NCI-H510A (cell line): ENCODE measurements around the gene TBC1D2B.
"Not testable (repeated sequence)": the region's sequence is repeated elsewhere in the genome, so short reads cannot be mapped to it uniquely, and the experiment has no call there.

Source experiments
- DNase-seq: peaks from one replicate; lab custom pipeline; 2025; lab: John Stamatoyannopoulos, UW

Gene TBC1D2B

DNA sequence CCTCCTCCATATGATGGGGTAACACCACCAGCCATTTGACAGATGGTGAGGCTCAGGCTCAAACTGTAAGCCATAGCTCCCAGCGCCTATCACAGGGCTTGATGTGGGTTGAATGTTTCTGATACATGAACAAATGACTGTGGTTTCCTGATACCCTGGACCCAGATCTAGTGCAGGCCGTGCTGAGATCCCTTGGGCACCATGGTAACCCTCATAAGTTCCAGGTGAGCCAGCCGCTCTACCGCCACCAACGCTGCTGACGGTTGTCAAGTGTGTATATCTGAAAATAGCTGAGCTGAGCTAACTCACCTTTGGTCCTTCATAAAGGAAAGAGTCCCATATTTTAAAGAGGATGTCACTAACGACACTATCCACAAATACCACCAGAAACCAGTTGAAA is 74.5 kb downstream of the TBC1D2B start:
- no peak for DNase-seq

DNA sequence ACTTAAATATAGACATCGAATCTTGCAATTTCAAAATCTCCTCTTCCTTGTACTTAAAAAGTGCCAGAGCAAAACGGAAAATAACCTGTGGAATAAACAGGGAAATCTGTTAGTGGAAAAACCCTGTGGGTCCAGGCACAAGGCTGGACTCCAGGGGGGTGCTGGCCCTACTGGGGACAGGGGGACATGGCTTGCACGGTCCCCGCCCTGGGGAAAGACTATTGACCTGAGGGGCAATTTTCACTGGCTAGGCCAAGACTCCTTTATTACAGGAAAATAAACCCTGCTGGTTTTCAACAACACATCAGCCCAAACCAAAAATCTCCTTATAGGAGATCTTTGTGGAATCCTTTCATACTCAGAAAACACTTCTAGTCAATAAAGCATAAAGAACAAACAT is 75.9 kb downstream of the TBC1D2B start:
- no peak for DNase-seq

DNA sequence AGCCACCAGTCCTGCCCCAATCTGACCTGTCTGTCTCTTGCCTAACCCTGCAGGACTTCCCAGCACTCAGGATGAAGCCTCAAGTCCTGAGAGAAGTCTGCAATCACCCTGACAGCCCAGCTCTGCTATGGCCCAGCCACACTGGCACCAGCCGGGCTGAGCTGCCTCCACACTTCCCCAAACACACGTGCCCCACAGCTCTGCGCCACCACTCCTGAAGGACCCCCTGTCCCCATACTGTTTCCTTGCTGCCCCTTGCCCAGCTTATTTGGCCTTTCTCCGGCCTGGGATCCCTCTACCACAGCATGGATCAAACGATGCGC is 76.6 kb downstream of the TBC1D2B start:
- no peak for DNase-seq

DNA sequence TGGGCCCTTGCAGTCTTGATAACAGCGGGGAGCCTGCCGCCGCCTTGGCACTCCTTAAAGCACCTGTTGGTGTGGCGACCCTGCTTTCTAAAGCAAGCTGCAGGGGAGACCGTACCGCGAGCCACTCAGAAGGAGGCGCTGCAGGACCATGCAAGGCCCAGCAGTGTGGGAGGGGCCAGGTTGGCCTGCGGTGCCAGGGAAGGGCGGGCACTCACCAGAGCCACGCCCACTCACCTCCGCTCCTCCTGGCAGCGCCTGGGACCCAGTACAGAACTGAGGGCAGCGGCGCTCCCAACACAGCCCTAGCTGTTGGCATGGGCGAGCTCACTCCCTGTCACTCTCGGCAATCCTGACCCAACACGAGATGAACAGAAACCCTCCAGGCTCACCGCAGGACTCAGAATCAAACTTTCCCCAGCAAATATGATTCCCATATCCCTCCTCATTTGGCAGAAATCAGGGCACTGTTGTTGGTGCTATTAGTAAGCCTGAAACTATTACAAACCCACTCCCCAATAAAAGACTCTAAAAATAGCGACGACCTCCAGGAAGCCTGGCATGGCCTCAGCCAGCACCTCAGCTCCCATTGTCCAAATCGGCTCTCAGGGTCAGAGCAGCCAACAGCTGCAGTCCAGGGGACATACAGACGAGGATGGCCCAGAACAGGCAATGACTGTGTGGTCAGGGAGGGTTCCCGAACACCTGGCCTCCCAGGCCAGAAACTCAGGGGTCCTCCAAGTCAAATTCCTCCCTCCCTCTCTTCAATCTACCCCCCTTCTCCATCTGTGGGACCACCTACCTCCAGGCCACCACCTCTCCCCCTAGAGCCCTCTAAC is 77.2 kb downstream of the TBC1D2B start:
- no peak for DNase-seq

DNA sequence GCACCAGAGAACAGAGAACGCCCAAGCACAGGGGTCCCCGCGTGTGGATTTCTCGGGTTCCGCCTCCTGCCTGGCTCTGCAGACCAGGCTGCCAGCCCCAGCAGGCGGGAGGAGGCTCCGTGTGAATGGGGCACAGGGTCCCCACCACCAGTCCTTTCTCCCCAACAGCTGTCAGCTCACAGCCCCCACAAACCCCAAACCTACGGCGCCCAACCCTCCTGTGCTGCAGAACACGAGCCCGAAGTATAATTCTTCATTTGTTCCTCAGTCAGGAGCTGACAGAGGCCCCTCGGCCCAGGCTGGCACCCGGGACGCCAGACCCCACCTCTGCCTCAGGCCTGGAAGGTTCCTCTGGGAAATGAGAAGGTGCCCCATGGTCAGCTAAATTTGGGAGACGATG is 78.0 kb downstream of the TBC1D2B start:
- DNase-seq: no peak

DNA sequence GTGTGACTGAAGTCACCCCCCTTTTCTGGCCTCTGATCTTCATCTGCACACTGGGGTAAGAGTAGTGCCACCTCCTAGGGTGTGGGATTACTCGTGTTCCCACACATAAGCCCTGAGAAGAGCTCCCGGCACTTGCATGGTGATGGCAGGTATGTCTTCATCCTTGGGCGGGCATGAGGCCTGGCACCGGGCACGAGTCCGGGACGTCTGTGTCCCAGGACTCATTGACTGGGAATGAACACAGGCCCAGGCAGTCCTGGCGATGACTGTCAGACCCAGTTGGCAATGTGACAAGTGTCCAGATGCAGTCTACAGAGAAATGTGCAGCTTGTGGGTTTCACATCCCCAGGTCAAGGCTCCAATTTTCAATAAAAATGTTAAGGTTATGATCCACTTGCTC is 78.9 kb downstream of the TBC1D2B start:
- DNase-seq: no peak

DNA sequence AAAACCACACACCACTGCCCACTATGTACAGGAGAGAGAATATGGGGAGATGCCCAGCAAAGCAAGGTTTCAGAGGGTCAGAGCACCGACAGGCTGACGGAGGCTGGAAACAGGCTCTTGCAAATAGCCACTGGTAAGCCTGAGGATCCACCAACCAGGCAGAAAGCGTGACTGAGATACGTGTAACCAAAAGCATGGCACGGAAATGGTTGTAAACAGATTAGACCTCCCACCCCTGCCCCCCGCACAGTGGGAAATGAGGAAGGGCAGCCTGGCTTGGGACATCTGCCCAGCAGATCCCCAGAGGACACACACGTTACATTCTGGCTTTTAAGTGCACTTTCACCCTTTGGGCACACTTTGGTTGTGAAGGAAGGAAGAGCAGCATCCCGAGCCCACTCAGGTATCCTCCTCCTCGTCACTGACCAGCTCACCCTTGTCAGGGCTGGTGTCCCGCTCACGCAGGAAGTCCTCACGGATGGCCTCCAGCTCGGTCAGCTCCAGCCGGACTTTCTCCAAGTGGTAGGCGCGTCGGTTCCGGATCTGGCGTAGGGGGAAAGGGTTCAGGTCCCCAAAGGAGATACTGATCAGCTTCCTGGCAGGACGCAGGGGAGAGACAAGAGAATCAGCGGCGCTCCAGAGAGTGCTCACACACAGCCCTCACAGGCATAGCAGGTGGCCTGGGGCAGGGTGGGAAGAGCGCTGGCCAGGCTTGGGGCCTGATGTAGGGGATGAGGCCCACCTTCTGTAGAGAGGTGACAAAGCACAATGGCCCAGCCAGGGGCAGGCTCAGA is 79.6 kb downstream of the TBC1D2B start:
- DNase-seq: not testable (repeated sequence)

DNA sequence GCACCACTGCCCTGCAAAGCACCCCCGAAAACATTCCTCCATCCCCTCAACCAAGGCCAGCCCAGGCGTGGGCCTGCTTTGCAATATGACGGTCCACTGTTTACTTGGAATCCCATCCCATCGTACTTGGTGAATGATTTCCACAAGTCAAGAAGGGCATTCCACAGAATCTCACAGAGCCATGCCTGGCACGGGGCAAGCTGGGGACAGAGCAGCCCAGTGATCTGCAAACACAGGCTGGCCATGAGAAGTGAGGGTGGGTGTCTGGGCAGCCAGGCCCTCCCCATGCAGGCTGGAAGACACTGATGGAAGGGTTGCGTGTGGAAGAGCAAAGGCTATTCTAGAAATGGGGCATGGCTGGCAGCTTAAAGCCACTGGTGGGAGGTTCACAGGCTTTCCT is 80.3 kb downstream of the TBC1D2B start:
- DNase-seq: not testable (repeated sequence)

DNA sequence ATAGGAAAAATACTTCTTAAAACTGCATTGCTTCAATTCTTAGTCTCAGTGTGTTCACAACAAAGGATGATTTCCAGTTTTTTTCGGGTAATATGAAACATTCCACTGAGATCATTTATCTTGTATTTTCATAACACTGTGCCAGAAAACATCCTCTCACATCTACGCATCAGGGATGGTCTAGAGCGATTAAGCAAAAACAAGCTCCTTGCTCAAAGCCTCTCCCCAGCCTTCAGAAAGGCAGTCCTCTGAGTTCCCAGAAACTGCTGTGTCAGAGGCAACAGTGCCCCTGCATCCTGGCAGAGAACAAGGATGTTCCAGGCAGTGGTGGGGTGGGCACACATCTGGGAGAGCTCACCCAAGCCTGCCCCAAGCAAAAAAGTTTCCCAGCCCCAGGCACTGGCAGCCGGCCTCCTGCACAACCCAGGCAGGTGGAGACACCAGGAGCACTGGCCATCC is 80.8 kb downstream of the TBC1D2B start:
- not testable (repeated sequence) for DNase-seq

DNA sequence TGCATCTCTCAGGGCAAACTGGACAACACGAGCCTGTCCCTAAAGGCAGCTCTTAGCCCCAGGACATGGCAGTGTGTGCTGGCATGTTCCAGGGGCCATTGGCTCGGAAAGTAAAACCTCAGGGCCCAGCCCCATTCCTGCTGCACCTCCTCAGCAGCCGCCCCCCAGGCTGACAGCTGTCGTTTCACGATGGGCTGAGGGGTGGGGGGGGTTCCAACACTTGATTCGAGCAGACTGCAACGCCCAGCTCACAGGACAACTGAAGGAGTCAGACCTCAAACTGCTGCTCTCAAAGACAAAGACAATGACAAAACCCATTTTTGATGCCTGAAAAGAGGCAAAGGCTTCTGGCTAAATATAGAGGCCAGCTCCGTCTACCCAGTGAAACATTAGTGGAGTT is 81.3 kb downstream of the TBC1D2B start:
- not testable (repeated sequence) for DNase-seq

DNA sequence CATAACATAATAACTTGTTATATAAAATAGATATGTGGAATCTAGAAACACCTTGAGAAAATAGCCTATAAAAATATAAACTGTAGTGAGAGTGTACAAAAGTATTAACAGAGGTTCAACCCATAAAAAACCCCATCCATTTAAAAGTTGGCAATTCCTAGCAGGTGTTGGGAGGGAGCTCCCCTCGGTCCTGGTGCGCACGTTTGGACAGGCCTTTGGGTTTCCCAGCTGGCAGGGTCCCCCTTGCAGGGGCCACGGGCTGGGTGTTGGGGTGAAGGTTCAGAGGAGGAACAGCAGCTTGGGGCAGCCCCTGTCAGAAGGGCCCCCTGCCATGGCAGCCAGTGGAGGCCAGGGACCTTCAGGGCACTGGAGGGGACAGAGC is 82.0 kb downstream of the TBC1D2B start:
- DNase-seq: not testable (repeated sequence)

DNA sequence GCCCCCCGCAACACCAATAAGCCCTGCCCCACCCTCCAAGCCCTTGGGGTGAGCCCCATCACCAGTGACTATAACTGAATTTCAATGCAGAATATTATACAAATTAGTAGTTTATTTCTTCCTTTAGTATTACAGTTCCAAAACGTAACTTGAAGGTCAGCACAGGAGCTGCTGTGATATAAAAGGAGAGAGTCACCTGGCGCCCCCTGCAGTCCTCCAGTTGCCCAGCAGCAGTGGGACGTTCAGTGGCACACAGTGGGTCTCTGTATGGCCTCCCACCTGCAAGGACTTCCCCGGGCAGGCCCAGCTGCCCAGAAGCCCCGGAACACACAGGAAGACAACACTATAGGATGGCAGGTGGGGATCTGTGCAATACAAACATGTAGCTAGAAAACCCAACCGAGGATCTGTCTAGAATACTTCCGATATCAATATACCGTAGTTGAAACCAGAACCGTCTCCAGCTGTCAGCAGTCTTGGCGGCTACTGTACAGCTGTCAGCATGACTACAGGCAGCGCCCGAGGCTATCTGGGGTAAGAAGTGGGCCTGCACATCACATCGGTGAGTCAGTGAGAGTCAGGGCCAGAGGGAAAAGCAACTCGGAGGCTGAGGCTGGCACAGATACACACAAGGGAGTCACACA is 82.5 kb downstream of the TBC1D2B start:
- not testable (repeated sequence) for DNase-seq

DNA sequence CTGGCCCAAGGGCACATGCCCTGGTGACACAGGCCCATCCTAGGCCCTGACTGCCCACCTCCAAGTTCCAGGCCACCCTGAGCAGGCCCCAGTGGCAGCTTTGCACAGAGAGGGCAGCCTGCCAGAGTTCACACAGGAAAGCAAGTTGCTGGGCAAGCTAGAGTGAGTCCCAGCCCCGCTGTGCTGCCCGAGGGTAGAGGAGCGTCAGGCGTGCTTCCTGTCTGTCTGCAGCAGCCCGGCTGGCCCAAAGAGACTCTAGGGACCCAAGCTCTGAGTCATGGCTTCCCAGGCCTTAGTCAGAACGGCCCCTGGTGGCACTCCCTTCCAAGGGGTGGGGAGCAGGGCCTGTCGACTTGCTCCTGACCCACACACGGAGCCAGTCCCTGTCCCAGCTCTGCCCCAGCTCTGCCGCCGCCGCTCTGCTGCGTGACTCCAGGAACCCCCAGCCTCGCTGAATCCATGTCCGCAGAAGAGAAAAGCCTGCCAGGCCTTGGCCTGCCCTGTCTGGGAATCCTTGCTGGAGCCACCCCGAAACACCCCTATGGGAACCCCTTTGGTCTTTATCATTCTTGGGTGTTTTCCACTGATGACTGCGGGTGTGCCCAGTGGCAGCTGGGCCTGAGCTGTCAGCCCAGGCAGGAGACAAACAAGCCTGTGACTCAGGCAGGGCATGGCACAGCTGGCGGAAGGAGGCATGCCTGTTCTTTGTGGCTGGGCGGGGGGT is 83.4 kb downstream of the TBC1D2B start:
- DNase-seq: not testable (repeated sequence)

DNA sequence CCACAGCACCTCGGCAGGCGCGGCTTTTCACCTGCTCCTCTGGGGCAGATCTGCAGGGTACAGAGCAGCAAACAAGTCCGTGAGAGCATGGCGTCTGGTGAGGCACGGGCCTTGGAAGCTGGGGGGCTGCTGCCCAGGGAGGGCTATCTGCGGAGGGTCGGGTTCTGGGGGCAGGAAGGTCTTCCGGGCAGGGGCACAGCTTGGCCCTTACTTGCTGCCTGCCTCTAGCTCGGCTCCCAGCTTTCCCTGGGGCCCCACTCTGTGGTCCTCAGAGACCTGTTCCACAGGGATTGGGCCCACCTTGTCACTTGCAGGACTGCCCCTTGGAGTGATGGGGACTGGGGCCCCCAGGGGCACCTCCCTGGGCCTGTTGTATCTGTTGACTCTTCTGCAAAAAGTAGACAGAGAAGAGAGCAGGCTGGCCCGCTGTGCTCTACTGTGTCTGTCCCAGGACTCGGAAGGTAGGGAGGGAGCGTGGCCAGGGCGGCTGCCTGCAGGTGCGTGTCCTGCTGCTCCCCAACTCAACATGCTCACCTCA is 84.1 kb downstream of the TBC1D2B start:
- DNase-seq: no peak

DNA sequence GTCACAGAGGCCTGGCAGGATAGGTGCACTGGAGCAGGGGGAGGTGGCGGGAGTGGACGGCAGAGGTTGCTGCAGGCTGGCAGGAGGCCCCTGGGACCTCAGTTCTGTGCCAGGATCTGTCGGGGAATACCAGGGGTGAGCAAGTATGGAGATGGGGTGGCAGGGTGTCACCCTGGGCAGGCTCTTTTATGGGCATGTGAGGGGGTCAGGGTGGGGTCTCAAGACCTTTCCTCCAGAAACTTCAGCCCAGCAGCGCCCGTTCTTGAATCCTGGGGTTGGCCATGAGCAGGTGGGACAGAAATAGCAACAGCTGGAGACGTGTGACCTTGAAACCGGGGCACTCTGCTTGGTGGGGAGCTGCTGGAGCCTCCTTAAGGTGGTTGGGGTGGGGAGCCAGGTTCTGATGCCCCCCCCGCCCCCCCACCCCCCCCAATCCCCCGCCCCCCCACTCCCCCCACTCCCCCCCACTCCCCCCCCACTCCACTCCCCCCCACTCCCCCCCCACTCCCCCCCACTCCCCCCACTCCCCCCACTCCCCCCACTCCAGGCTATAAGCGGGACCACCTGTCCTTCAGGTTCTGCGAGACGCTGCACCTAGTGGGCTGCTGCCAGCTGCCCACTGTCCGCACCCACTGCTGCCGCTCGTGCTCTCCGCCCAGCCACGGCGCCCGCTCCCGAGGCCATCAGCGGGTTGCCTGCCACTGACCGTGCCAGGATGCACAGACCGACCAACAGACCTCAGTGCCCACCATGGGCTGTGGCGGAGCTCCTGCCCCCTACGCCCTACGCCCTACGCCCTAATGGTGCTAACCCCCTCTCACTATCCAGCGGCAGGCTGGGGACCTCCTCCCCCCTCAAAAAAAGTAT is 84.9 kb downstream of the TBC1D2B start:
- DNase-seq: no peak

DNA sequence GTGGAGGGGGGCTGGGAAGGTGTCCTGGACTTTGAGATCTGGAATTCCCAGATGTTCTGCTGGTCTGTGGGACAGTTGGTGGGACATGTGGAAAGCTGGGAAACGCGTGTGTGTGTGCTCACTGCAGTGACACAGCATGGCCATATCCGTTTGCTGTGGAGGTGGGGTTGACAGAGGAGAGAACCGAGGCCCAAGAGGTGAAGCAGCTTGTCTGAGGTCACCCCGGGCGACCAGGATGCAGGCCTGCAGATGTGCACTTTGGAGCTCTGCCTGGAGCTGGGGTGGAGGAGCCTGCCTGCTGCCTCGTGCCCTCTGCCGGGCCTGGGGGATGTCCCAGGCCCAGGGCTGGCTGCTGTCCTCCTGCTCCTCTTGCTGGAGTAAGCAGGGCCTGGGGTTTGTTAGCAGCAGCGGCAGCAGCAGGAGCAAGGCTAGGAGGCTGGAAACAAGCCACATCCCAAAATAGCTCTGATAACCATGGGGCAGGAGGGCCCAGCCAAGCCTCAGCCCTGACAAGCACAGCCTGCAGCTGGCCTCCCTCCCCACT is 85.8 kb downstream of the TBC1D2B start:
- DNase-seq: not testable (repeated sequence)

DNA sequence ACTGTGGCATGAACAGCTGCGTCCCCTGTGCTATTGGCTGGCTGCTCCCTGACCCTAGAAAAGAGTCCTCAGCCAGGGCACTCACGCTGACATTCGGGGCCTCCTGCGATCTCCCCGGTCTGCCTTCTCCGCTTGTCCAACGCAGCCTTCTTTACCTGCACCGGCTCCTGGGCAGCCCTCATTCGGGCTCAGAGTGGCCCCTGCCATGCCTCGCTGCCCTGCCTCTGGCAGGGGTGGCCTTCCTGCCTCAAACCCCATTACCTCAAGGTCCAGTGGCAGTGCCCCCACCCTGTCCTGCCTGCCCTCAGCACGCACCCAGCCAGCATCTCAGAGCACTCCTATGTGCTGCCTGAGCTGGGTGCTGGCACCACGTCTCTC is 86.5 kb downstream of the TBC1D2B start:
- DNase-seq: no peak

DNA sequence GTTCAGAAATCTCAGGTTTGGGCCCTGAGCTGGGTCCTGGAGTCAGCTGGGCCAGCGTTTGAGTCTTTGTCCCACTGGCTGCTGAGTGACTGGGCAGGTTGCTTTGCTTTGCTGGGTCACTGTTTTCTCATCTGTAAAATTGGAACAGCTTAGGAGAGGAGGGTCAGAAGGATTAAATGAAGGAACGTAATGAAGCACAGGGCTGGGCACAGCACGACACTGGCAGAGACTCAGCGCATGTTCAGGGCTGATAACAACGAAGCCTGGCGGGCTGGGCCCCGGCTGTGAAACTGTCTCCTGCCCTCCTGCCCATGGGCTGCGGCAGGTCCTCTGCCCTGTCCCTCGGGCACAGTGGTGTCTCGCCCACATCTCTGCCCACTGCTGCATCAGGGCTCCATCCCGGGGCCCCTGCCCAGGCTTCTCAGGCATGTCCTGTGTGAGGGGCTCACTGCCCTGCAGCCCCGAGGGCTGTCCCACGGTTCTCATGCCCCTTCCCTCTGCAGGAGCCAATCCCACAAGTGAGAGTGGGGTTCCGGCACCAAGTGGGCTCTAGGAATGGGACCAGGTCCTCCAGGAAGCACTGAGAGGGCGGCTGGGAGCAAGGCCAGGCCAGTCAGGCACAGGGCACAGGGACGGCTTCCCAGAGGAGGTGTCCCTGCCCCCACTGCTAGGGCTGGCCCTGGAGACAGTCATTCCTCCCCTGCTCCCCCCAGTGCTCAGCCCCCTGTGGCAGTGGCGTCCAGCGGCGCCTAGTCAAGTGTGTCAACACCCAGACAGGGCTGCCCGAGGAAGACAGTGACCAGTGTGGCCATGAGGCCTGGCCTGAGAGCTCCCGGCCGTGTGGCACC is 88.0 kb downstream of the TBC1D2B start:
- DNase-seq: no peak
